H9 (cell line): ENCODE measurements around the gene SEMA5A. TPM values are rescaled to one million over a fixed set of nuclear protein-coding genes. Genes with fewer than 3 reads are reported as not detected.

Experiments used
- DNase-seq: peaks from one replicate; pipeline ENCODE4 v3.0.0-alpha.2; 2017
- H2AFZ ChIP-seq: one replicate; pipeline ENCODE4 v1.6.1; 2013; ENCODE audit warnings: mild to moderate bottlenecking, low read length, control low read depth, moderate library complexity
- H2AK5ac ChIP-seq: 2 replicates; pipeline ENCODE4 v1.6.1; 2013; ENCODE audit warnings: low read length, control low read depth, mixed read lengths; ENCODE audit not compliant: insufficient read length
- H2BK120ac ChIP-seq: one replicate; pipeline ENCODE4 v1.6.1; 2013; ENCODE audit warnings: low read depth, mild to moderate bottlenecking, low read length, control low read depth, inconsistent platforms; ENCODE audit not compliant: poor library complexity, severe bottlenecking
- H2BK12ac ChIP-seq: 2 replicates; pipeline ENCODE4 v1.6.1; 2013; ENCODE audit warnings: low read length, control low read depth, mixed read lengths, low read depth; ENCODE audit not compliant: insufficient read length
- H2BK15ac ChIP-seq: 2 replicates; pipeline ENCODE4 v1.6.1; 2013; ENCODE audit warnings: low read depth, low read length, control low read depth
- H2BK20ac ChIP-seq: one replicate; pipeline ENCODE4 v1.6.1; 2013; ENCODE audit warnings: low read depth, mild to moderate bottlenecking, low read length, control low read depth, inconsistent platforms; ENCODE audit not compliant: poor library complexity, severe bottlenecking
- H2BK5ac ChIP-seq: 2 replicates; pipeline ENCODE4 v1.6.1; 2013; ENCODE audit warnings: low read length, control low read depth, mixed read lengths; ENCODE audit not compliant: insufficient read length
- H3K14ac ChIP-seq: 2 replicates; pipeline ENCODE4 v1.6.1; 2013; ENCODE audit warnings: low read length, control low read depth; ENCODE audit not compliant: insufficient read depth
- H3K18ac ChIP-seq: 2 replicates; pipeline ENCODE4 v1.6.1; 2013; ENCODE audit warnings: low read depth, mild to moderate bottlenecking, mixed read lengths, low read length, control low read depth; ENCODE audit not compliant: insufficient read length
- H3K23ac ChIP-seq: 2 replicates; pipeline ENCODE4 v1.6.1; 2013; ENCODE audit warnings: low read length, control low read depth, mixed read lengths, low read depth; ENCODE audit not compliant: insufficient read length
- H3K23me2 ChIP-seq: 2 replicates; pipeline ENCODE4 v1.6.1; 2013; ENCODE audit warnings: low read depth, mild to moderate bottlenecking, mixed read lengths, low read length, control low read depth; ENCODE audit not compliant: insufficient read length, poor library complexity, severe bottlenecking
- H3K27ac ChIP-seq: 2 replicates; pipeline ENCODE4 v1.5.1; 2013; ENCODE audit warnings: low read length, control low read depth, mixed read lengths, low read depth; ENCODE audit not compliant: insufficient read length
- H3K27me3 ChIP-seq: 2 replicates; pipeline ENCODE4 v1.6.1; 2013; ENCODE audit warnings: low read length, control low read depth, inconsistent platforms; ENCODE audit not compliant: insufficient read depth
- H3K4ac ChIP-seq: 2 replicates; pipeline ENCODE4 v1.6.1; 2013; ENCODE audit warnings: low read depth, mild to moderate bottlenecking, control low read depth, inconsistent platforms, low read length, moderate library complexity
- H3K4me1 ChIP-seq: 2 replicates; pipeline ENCODE4 v1.6.1; 2013; ENCODE audit warnings: low read length, control low read depth, inconsistent platforms; ENCODE audit not compliant: insufficient read depth
- H3K4me2 ChIP-seq: 2 replicates; pipeline ENCODE4 v1.6.1; 2013; ENCODE audit warnings: low read length, control low read depth, mixed read lengths; ENCODE audit not compliant: insufficient read length, insufficient read depth
- H3K56ac ChIP-seq: 2 replicates; pipeline ENCODE4 v1.6.1; 2013; ENCODE audit warnings: low read depth, mild to moderate bottlenecking, mixed read lengths, low read length, control low read depth; ENCODE audit not compliant: insufficient read length
- H3K79me1 ChIP-seq: 2 replicates; pipeline ENCODE4 v1.6.1; 2013; ENCODE audit warnings: low read depth, mild to moderate bottlenecking, moderate library complexity, low read length, control low read depth, inconsistent platforms; ENCODE audit not compliant: insufficient read depth, poor library complexity, severe bottlenecking
- H3K79me2 ChIP-seq: 2 replicates; pipeline ENCODE4 v1.6.1; 2013; ENCODE audit warnings: low read length, control low read depth, inconsistent platforms; ENCODE audit not compliant: insufficient read depth
- H3K9ac ChIP-seq: 2 replicates; pipeline ENCODE4 v1.6.1; 2013; ENCODE audit warnings: low read length, control low read depth, mixed read lengths; ENCODE audit not compliant: insufficient read length; ENCODE audit errors: extremely low read depth
- H3K9me3 ChIP-seq: one replicate; pipeline ENCODE4 v1.6.1; 2013; ENCODE audit warnings: low read depth, low read length, inconsistent platforms; ENCODE audit not compliant: control insufficient read depth
- H3T11ph ChIP-seq: one replicate; pipeline ENCODE4 v1.6.1; 2013; ENCODE audit warnings: mild to moderate bottlenecking, low read length, control low read depth, inconsistent platforms
- H4K20me1 ChIP-seq: one replicate; pipeline ENCODE4 v1.6.1; 2013; ENCODE audit not compliant: control insufficient read depth, insufficient read length, insufficient read depth
- H4K5ac ChIP-seq: 2 replicates; pipeline ENCODE4 v1.6.1; 2013; ENCODE audit warnings: low read depth, mild to moderate bottlenecking, mixed read lengths, low read length, control low read depth; ENCODE audit not compliant: insufficient read length
- H4K8ac ChIP-seq: replicated peaks from 2 replicates; pipeline ENCODE4 v1.6.1; 2013; ENCODE audit warnings: low read length, control low read depth, mixed read lengths, low read depth; ENCODE audit not compliant: insufficient read length
- H4K91ac ChIP-seq: 2 replicates; pipeline ENCODE4 v1.6.1; 2013; ENCODE audit warnings: low read depth, mild to moderate bottlenecking, moderate library complexity, mixed read lengths, low read length, control low read depth; ENCODE audit not compliant: insufficient read length
- H3K27ac Mint-ChIP-seq, 3 experiments: 2 replicates in 2 of 3; 3 replicates in 1 of 3; pipeline ENCODE4 v1.8.0; 2020 to 2021; ENCODE audit warnings: mixed read lengths in 3 of 3, mild to moderate bottlenecking in 1 of 3, moderate library complexity in 1 of 3
- H3K27me3 Mint-ChIP-seq: 2 replicates; pipeline ENCODE4 v1.8.0; 2021; ENCODE audit warnings: low read depth, mild to moderate bottlenecking, moderate library complexity, mixed read lengths
- H3K36me3 Mint-ChIP-seq, 3 experiments: 2 replicates in 2 of 3; 3 replicates in 1 of 3; pipeline ENCODE4 v1.8.0; 2020 to 2021; ENCODE audit warnings: low read depth in 3 of 3, mixed read lengths in 3 of 3; ENCODE audit not compliant: insufficient read depth in 1 of 3
- H3K4me1 Mint-ChIP-seq, 2 experiments: 2 replicates each; pipeline ENCODE4 v1.8.0; 2020; ENCODE audit warnings: mixed read lengths in 2 of 2
- H3K4me3 Mint-ChIP-seq, 2 experiments: 2 replicates in 1 of 2; 3 replicates in 1 of 2; pipeline ENCODE4 v1.8.0; 2020 to 2021; ENCODE audit warnings: mild to moderate bottlenecking in 2 of 2, mixed read lengths in 2 of 2, moderate library complexity in 1 of 2
- H3K9me3 Mint-ChIP-seq, 2 experiments: 2 replicates in 1 of 2; 3 replicates in 1 of 2; pipeline ENCODE4 v1.8.0; 2020; ENCODE audit warnings: mild to moderate bottlenecking in 2 of 2, mixed read lengths in 2 of 2, moderate library complexity in 1 of 2
- CTCF ChIP-seq: fragments of 200-600 bp; sonication (generic); conservative IDR thresholded peaks from 3 replicates; pipeline ENCODE4 v1.8.0; 2021; ENCODE audit warnings: antibody characterized with exemption, mild to moderate bottlenecking
- WGBS: extraction: QIAGEN DNeasy Blood & Tissue Kit; methylation state at CpG from one replicate; pipeline ENCODE4 v1.1.7; 2013; ENCODE audit warnings: missing lambda C conversion rate, low lambda C conversion rate, mixed read lengths; ENCODE audit not compliant: insufficient read length; ENCODE audit errors: extremely low coverage; 5-methylcytosine and 5-hydroxymethylcytosine counted together
- total RNA-seq: library from RNA; stranded (reverse); gene quantifications from 2 replicates; pipeline ENCODE4 v1.2.1, GENCODE V29; 2021

The SEMA5A gene
- total RNA-seq, 1 experiment from 2014 or later: 4.3 TPM

- no peak overlapping the region for H3K14ac ChIP-seq
- no peaks in the 10 kb centered on the region; the same call in 1 of the 2 replicates for H3K4me1 ChIP-seq
- no peak overlapping the region for H4K91ac ChIP-seq
- H3K23me2 ChIP-seq: no peaks in the 10 kb centered on the region
- H2BK12ac ChIP-seq: no peak overlapping the region
- H2BK20ac ChIP-seq: no peak overlapping the region
- H3T11ph ChIP-seq: no peak overlapping the region
- H3K79me2 ChIP-seq: no peaks in the 10 kb centered on the region
- no peak overlapping the region for H2BK5ac ChIP-seq
- no peak overlapping the region for H2BK120ac ChIP-seq
- H3K27me3 ChIP-seq: no peaks in the 10 kb centered on the region
- H3K4ac ChIP-seq: no peak overlapping the region
- no peaks in the 10 kb centered on the region for H3K9me3 ChIP-seq
- H3K4me2 ChIP-seq: no peak overlapping the region
- H3K27me3 Mint-ChIP-seq: no peaks in the 10 kb centered on the region
- no peak overlapping the region for H3K18ac ChIP-seq
- no peaks in the 10 kb centered on the region for H3K36me3 Mint-ChIP-seq
- no peak overlapping the region for H3K56ac ChIP-seq
- no peak for TF ChIP-seq CTCF
- H3K4me3 Mint-ChIP-seq: no peak overlapping the region
- no peak overlapping the region for H2BK15ac ChIP-seq
- no peaks in the 10 kb centered on the region for H4K20me1 ChIP-seq
- H4K5ac ChIP-seq: no peak overlapping the region
- H3K4me1 Mint-ChIP-seq: peaks cover 17 to 24% of the 10 kb centered on the region in 2 experiments
- H3K27ac Mint-ChIP-seq: peak overlapping the region in 1 of 3 experiments; percentile 49; a peak in 1 of 7 replicates
- no peak overlapping the region for H2AK5ac ChIP-seq
- no peak overlapping the region for H3K27ac ChIP-seq
- no peaks in the 10 kb centered on the region for H3K79me1 ChIP-seq
- H3K9ac ChIP-seq: no peak overlapping the region
- DNase-seq: no peak
- no peak overlapping the region for H3K23ac ChIP-seq
- no peak overlapping the region for H2AFZ ChIP-seq
- no CpG with 5 or more reads among the region's 4 CpGs for WGBS
- no peak overlapping the region for H4K8ac ChIP-seq
- H3K9me3 Mint-ChIP-seq: no peaks in the 10 kb centered on the region
These were observed 248.7 kb downstream of the SEMA5A start for GRCh38 chr5:9297134-9297533.
